Erythroblast (primary cell): ENCODE results near the gene RBSN.

Experiments used
- GATA1 ChIP-seq: IDR thresholded peaks from 2 replicates; pipeline ENCODE4 v1.6.1; 2011; ENCODE audit warnings: low read depth, mild to moderate bottlenecking, control low read depth, low read length, moderate library complexity
- POLR2A ChIP-seq: IDR thresholded peaks from 2 replicates; pipeline ENCODE4 v1.6.1; 2011; ENCODE audit warnings: mild to moderate bottlenecking, low read length

- TF ChIP-seq POLR2A (no peak), GATA1 (no peak)
Measured at GRCh38 chr3:15040844-15041243, 58.1 kb downstream of the RBSN start.
